Chondrocyte (in vitro differentiated cells): ENCODE measurements around the gene TMEM179B. TPM values are rescaled to one million over a fixed set of nuclear protein-coding genes. Genes with fewer than 3 reads are reported as not detected.
"Not testable (repeated sequence)": the region's sequence is repeated elsewhere in the genome, so short reads cannot be mapped to it uniquely, and the experiment has no call there.

Experiments
- DNase-seq: peaks from one replicate; pipeline ENCODE4 v3.0.0; 2021; ENCODE audit warnings: mixed read lengths, low spot score
- H3K27ac Mint-ChIP-seq: one replicate; pipeline ENCODE4 v1.8.0; 2021; ENCODE audit warnings: mild to moderate bottlenecking, moderate library complexity, mixed read lengths; ENCODE audit not compliant: unreplicated experiment
- H3K27me3 Mint-ChIP-seq: 2 replicates; pipeline ENCODE4 v1.8.0; 2021; ENCODE audit warnings: low read depth, mixed read lengths
- H3K36me3 Mint-ChIP-seq: 2 replicates; pipeline ENCODE4 v1.8.0; 2021; ENCODE audit warnings: low read depth, mixed read lengths
- H3K4me1 Mint-ChIP-seq: 2 replicates; pipeline ENCODE4 v1.8.0; 2021; ENCODE audit warnings: low read depth, mild to moderate bottlenecking, mixed read lengths
- H3K4me3 Mint-ChIP-seq: one replicate; pipeline ENCODE4 v1.8.0; 2021; ENCODE audit warnings: mild to moderate bottlenecking, moderate library complexity, mixed read lengths; ENCODE audit not compliant: unreplicated experiment
- H3K9me3 Mint-ChIP-seq: 2 replicates; pipeline ENCODE4 v1.8.0; 2021; ENCODE audit warnings: low read depth, mixed read lengths
- CTCF ChIP-seq: fragments of 200-600 bp; sonication (generic); IDR thresholded peaks from 2 replicates; pipeline ENCODE4 v1.5.0; 2021; ENCODE audit warnings: antibody characterized with exemption, mild to moderate bottlenecking, moderate library complexity
- total RNA-seq: library from RNA; stranded (reverse); gene quantifications from 3 replicates; pipeline ENCODE4 v1.2.1, GENCODE V29; 2021

The TMEM179B gene
- total RNA-seq, 1 donor from 2014 or later: 29.4 TPM

GRCh38 chr11:62811659-62812058, 24.5 kb downstream of the TMEM179B start:
- no peak for TF ChIP-seq CTCF
- Mint-ChIP-seq H3K4me3 (no peak overlapping the region), H3K36me3 (peaks cover 8% of the 10 kb centered on the region), H3K9me3 (no peaks in the 10 kb centered on the region), H3K27ac (no peak overlapping the region), H3K27me3 (no peaks in the 10 kb centered on the region), H3K4me1 (peaks cover 13% of the 10 kb centered on the region)
- DNase-seq: no peak

GRCh38 chr11:62816557-62816956, 29.4 kb downstream of the TMEM179B start:
- H3K4me1 Mint-ChIP-seq: no peaks in the 10 kb centered on the region
- TF ChIP-seq CTCF: no peak
- DNase-seq: no peak
- H3K27ac Mint-ChIP-seq: no peak overlapping the region
- peaks cover 20% of the 10 kb centered on the region for H3K36me3 Mint-ChIP-seq
- no peaks in the 10 kb centered on the region for H3K27me3 Mint-ChIP-seq
- no peaks in the 10 kb centered on the region for H3K9me3 Mint-ChIP-seq
- H3K4me3 Mint-ChIP-seq: no peak overlapping the region

GRCh38 chr11:62817129-62817528, 29.9 kb downstream of the TMEM179B start:
- Mint-ChIP-seq H3K36me3 (peaks cover 20% of the 10 kb centered on the region), H3K27me3 (no peaks in the 10 kb centered on the region), H3K9me3 (no peaks in the 10 kb centered on the region), H3K27ac (no peak overlapping the region), H3K4me1 (no peaks in the 10 kb centered on the region), H3K4me3 (no peak overlapping the region)
- DNase-seq: no peak
- TF ChIP-seq CTCF: no peak

- TF ChIP-seq CTCF: no peak
- Mint-ChIP-seq H3K36me3 (peaks cover 44% of the 10 kb centered on the region), H3K4me3 (no peak overlapping the region), H3K27ac (no peak overlapping the region), H3K4me1 (no peaks in the 10 kb centered on the region), H3K27me3 (no peaks in the 10 kb centered on the region), H3K9me3 (no peaks in the 10 kb centered on the region)
- no peak for DNase-seq
Measured at GRCh38 chr11:62823677-62824076, 36.5 kb downstream of the TMEM179B start.

DNA sequence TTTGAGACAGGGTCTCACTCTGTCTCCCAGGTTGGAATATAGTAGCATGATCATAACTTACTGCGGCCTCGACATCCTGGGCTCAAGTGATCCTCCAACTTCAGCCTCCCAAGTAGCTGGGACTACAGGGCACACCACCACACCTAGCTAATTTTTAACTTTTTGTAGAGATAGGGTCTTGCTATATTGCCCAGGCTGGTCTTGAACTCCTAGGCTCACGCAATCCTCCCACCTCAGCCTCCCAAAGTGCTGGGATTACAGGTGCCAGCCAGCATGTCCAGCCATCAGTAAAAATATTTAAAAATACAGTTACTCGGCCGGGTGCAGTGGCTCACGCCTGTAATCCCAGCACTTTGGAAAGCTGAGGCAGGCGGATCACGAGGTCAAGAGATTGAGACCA, 40.9 kb downstream of the TMEM179B start:
- peaks cover 21% of the 10 kb centered on the region for H3K4me1 Mint-ChIP-seq
- peaks cover 30% of the 10 kb centered on the region for H3K36me3 Mint-ChIP-seq
- not testable (repeated sequence) for H3K9me3 Mint-ChIP-seq, H3K27ac Mint-ChIP-seq, DNase-seq, H3K27me3 Mint-ChIP-seq, H3K4me3 Mint-ChIP-seq

DNA sequence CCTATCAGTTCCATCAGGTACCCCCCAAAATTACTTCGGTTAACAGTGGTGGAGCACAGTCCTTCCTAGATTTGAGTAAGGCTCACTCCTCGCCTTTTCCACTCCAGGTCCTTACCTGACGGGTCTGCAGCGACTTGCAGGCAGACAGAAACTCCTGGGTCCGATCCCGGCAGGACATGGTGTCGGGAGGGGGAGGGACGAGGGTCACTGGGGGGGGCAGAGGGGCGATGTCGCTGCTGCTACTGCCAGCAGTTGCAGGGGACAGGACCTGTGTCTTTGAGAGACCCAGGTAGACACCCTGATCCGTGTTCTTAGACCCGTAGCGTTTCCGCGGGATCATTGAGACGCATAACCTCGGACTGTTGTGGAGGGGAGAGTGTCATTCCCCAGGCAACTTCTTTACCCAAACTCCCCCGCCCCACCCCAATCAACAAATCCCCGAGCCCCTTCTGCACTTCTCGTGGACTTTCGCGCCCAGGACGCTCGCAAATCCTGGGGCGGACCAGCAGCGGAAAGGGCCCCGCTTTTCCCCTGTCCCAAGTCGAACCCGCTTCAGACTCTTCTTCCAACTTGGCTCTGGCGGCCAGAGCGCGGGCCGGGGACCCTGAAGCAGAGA, 43.8 kb downstream of the TMEM179B start:
- Mint-ChIP-seq H3K4me3 (peak overlapping the region; percentile 100), H3K36me3 (peaks cover 14% of the 10 kb centered on the region), H3K27ac (peak overlapping the region; percentile 100), H3K9me3 (no peaks in the 10 kb centered on the region), H3K27me3 (no peaks in the 10 kb centered on the region), H3K4me1 (peaks cover 34% of the 10 kb centered on the region)
- no peak for TF ChIP-seq CTCF
- DNase-seq: no peak
